HG03135 (cell line): ENCODE results near the gene PARD3.
"Not testable (repeated sequence)": the region's sequence is repeated elsewhere in the genome, so short reads cannot be mapped to it uniquely, and the experiment has no call there.

ENCODE experiments used
- ATAC-seq: cut with Tn5 transposase; IDR thresholded peaks from one replicate; pipeline ENCODE4 v1.9.1; 2021; ENCODE audit warnings: mild to moderate bottlenecking, moderate library complexity; ENCODE audit not compliant: unreplicated experiment

The PARD3 gene

DNA sequence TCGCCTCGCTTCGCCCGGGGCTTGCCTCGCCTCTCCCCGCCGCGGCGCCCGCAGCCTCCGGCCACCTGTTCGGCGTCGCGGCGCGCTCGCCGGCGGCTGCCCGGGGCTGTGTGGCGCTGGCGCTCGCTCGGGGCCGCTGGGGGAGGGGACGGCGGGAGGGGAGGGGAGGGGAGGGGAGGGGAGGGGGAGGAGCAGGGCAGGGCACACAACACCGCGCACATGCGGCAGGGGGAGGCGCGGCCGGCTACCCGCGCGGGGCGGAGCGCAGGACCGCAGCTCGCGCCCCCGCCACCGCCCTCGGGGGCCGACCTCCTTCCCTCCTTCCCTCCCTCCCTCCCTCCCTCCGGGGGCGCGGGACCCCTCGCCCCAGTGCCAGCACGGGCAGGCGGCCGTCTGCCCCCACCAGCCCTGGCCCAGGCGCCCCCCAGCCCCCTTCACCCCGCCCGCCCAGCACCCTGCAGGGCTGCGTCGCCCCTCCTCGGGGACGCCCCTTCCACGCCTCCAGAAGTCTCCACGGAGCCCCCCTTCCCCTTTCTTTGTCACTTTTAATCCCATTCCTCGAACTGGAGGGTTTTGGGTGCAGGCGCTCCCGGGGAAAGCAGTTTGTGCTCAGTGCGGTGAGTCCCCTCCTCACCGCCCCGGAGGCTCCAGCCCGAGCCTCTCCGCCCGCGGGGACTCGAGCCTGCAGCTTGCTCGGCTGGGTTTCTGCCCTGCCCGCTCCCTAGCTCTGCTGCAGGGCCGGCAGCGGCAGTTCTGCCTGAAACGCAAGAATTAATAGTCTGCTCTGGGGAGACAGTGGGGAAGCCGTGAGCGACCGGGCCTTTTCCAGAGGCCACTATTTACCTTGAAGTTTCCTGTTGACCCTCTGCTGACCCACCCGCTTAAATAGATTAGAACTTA is at the start of gene PARD3:
Gene PARD3, minus strand, starts transcription at position 112 of the 900 bp plus-strand sequence. CDS start 301 bp downstream, outside the sequence.
- ATAC-seq, result peak; percentile 43

DNA sequence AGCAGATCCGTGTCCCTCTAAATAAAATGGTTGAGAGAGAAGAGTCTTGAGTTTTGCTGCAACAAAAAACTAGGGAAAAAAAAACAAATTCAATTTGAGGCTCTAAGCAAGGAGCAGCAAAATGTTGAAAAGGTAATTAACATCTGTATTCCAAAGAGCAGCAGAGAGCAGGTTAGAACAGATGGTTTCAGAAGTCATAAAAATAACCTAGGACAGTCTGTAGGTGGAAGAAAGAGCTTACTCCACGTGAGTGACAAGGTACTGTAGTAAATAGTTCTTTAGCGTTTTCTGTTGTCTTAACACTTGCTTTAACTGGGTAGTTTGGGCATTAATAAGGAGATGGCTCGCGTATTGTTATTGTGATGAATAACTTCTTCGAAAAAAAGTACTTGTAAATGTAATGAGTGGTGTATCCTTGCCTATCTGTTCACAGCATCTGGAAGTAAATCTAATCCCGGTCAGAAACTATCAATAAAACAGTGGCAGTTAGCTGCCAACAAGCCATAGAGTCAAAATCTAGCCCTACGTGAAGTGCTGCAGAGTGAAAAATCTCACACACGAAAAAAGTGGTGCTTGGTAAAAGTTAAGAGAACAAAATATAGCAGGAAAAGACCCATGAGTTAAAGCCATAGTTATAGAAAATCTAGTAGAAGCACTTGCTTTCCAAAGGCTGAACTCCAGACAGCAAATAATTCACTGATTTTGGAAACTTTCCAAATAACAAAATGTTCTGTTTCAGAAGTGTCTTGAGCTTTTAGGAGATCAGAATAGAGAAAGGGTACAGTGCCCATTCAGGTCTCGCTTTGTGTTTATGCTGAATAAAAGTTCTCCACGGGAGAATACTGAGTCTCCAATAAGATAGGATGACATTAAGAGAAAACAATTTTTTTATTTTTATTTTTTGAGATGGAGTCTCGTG is 49.3 kb upstream of the PARD3 start:
- ATAC-seq, result no peak

DNA sequence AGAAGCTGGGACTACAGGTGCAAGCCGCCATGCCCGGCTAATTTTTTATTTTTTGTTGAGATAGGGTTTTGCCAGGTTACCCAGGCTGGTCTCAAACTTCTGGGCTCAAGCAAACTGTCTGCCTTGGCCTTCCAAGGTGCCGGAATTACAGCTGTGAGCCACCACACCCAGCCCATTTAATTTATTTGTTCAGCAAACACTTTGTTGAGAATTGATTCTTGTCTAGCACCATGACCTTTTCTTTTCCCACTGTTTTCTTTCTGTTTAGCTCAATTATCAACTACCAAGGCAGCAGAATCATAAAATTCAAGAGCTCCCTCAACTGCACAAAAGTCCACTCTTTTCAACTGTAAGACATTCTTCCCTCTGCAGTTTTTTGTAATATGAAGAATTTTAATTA is 47.8 kb upstream of the PARD3 start:
- no peak for ATAC-seq

DNA sequence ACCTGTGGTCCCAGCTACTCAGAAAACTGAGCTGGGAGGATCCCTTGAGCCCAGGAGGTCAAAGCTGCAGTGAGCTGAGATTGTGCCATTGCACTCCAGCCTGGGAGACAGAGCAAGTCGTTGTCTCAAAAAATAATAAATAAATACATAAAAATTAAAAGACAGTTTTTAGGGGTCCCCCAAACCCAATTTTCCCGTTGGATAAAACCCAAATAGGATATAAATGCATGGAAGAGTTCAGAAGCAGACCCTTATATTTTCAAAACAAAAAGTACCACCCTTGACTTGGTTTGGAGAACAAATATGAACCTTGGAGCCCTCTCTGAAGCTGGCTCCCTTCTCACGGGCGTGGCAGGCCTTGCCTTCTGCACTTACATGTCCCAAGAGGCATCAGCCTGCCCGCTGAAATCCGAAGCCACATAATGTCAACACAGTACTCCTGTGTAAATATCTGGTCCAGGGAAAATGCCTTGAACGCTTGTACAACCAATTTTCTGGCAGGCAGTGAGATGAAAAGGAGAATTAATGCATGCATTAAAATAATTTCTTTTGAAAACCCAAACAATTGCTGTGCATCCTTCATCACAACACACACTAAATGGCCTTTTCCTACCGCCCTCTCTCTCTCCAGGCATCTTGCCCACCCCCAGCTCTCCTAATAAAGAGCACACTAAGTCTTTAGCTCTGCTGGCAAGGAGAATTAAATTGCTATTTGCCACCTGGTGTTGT is 46.4 kb upstream of the PARD3 start:
- ATAC-seq, result no peak

DNA sequence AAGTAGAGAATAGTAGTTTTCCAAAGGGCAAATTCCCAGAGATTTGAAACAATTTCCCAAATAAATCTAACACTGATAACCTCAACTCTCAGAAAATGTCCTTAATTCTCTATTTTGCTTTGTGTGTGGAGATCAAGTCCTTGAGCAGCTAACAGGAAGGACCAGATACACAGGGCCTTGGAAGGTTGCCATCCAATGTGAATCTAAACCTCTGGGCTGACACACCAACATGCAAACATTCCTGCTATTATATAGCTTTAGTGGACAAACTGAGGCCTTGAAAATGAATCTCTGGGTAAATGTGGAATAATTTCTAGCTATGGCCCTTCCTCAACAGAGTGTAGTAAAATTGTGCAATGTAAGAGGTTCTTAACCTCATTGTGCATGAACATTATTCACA is 44.1 kb upstream of the PARD3 start:
- no peak for ATAC-seq

DNA sequence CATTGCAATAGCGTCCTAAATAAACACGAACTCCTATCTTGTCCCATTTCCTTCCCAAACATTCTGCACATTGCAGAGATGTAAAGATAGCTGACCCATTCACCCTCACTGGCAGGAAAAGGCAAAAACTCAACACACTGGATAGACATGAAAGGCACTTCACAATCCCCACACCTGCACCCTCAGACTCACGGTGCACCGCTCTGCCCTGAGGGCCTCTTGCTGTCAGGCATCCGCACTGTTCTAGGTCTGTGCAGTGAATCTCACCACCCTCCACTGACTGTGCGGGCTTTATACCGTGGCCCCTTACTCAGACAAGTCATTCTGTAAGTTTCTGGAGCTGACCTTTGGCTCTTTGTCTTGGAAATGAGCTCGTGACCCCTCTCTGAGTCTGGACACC is 42.9 kb upstream of the PARD3 start:
- ATAC-seq, result no peak

DNA sequence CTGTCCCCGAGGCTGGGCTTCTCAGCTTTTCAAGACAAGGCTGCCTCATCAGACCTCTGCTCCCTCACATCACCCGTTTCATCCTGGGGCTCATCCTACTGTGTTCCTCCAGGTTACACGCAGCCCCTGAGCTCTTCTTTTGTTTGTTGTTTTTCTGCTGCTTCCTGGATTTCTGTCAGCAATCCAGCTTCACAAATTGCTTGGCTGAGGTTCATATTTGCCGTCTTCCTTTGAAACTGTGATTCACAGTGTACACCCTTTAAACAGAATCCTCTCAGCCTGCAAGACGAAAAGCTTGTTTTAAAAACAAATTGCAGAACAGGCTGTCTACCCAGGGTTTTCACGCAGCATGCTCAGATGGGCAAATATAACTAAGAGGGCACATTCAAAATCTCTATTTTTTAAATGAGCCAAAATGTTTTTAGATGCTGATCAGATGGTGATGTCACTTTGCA is 39.1 kb upstream of the PARD3 start:
- no peak for ATAC-seq

DNA sequence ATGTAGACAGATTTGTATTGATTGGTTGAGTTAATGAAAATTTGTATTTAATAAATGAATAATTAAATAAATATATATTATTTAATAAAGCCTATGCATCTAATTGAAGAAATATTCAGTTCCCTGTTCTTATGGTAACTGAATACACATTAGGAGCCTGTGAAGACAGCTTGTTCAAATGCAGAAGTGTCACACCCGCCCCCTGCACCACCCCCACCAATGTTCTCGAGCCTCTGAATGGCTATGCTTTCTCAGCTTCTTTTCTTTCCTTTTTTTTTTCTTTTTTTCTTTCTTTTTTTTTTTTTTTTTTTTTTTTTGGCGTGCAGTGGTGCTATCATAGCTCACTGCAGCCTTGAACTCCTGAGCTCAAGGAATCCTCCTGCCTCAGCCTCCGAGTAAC is 38.3 kb upstream of the PARD3 start:
- no peak for ATAC-seq

DNA sequence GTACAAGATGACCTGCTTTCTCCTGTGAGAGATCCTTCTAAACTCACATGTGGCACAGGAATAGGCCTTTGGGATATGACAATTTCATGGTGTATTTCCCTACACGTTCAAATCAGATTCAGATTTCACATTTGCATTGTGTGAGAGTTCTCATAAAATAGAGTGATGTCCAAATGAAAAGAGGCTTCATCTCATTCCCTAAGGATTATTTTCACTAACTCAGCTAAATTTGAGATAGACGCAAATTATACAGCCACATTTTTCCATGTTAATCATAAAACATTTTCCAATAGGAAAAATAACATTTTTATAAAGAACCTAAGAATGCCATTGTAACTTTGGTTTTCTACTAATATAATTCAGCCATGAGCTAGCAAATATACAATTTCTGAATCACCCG is 35.5 kb upstream of the PARD3 start:
- no peak for ATAC-seq

DNA sequence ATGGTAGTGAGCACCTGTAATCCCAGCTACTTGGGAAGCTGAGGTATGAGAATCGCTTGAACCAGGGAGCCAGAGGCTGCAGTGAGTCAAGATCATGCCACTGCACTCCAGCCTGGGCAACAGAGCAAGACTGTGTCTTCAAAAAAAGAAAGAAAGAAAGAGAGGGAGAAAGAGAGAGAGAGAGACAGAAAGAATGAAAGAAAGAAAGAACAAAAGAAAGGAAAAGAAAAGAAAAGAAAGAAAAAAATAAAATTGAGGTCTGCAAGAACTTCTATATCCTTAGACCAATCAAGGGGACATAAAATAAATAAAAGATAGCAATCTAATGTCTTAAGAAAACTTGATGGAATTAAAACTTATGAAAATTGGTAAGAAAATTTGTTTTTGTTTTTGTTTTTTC is 34.9 kb upstream of the PARD3 start:
- no peak for ATAC-seq

DNA sequence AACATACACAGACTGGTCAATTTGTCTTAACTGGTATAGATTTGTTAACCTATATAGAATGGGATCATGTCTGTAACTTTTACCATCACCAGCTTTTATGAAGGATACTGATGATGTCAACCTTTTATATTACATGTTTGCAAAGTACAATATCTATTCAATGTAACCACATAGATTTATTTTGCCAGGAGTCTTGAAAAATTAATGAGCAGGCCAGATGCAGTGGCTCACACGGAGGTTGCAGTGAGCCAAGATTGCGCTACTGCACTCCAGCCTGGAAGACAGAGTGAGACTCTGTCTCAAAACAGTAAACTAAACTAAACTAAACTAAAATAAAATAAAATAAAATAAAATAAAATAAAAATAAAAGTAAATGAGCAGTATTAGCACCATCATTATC is 30.0 kb upstream of the PARD3 start:
- ATAC-seq, result no peak

DNA sequence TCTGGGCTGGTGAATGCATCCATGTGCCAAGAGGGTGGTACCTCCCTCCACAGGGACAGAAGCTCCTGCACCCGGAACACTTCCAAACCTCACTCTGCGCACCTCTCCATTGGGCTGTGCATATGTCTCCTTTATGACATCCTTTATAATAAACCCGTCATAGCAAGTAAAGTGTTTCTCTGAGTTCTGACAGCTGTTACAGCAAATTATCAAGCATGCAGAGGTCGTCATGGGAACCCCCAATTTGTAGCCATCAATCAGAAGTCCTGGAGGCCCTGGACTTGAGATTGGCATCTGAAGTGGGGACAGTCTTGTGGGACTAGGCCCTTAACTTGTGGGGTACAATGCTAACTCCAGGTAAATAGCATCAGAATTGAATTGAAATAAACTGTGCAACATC is 29.4 kb upstream of the PARD3 start:
- ATAC-seq, result no peak

DNA sequence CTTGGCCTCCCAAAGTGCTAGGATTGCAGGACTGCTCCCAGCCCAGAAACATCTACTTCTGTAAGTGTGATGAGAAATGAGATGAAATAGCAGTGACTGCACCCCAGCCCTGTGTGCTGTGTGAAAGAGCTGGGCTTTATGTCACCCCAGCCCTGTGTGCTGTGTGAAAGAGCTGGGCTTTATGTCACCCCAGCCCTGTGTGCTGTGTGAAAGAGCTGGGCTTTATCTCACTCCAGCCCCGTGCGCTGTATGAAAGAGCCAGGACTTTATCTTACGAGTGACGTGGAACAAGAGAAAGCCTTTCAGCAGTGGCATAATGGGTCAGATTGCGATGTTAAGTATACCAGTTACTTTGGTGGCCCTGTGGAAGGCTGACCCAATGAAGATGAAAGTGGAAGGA is 28.4 kb upstream of the PARD3 start:
- ATAC-seq, result not testable (repeated sequence)

DNA sequence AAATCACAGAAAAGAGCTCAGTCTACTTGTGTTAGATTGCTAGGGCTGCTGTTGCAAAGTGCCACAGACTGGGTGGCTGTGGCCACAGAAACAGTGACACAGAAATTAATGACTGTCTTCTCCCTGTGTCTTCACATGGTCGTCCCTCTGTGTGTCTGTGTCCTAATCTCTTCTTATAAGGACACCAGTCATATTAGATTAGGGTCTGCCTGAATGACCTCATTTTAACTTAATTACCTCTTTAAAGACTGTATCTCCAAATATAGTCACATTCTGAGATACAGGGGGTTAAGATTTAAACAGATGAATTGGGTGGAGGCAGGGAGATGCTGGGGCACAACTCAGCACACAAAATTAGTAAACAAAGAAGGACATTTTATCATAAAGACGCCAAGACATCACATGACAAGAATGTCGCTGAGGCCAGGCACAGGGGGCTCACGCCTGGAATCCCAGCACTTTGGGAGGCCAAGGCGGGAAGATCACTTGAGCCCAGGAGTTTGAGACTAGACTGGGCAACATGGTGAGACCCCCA is 23.3 kb upstream of the PARD3 start:
- ATAC-seq, result no peak

DNA sequence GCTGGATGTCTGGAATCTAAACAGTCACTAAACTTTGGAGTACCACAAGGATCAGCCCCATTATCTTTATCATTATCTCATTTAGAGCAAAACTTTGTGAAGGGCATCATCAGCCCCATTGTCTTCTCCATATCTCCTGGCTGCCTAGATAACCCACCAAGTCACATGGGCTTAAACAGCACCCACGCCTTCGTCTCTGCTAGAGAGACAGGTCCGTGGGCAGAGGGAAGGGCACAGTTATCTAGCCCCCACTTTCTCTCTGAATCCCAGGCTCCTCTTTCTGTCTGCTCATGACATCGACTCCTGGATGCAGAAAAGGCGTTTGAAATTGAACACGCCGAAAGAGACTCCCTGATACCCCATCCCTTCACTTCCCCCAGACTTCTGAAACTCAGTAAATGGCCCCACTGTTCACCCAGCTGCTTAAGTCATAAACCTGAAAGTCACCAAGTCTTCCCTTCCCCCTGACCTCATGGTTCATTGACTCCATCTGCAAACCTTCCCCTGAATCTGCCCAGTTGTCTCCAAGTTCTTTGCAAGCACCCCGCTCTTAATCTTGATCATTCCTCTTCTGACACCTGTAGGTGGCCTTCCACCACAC is 20.9 kb upstream of the PARD3 start:
- peak; percentile 67 for ATAC-seq

DNA sequence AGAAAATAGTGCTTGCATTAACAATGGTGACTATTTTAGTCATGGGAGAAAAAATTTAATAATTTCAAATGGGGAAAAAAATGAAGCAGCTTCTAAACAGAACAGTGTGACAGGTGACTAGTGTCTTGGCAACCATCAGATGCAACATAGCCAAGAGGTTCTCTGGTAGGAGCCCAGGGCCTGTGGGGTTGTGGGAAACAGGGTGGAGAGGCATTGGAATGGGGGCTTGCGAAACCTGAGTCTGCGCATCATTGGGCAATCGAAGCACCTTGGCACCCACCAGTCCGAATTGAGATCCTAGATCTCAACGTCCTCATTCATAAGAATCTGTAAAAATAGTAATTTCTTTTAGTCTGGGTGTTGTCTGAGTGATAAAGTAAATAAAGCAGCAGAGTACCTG is 19.2 kb upstream of the PARD3 start:
- no peak for ATAC-seq

DNA sequence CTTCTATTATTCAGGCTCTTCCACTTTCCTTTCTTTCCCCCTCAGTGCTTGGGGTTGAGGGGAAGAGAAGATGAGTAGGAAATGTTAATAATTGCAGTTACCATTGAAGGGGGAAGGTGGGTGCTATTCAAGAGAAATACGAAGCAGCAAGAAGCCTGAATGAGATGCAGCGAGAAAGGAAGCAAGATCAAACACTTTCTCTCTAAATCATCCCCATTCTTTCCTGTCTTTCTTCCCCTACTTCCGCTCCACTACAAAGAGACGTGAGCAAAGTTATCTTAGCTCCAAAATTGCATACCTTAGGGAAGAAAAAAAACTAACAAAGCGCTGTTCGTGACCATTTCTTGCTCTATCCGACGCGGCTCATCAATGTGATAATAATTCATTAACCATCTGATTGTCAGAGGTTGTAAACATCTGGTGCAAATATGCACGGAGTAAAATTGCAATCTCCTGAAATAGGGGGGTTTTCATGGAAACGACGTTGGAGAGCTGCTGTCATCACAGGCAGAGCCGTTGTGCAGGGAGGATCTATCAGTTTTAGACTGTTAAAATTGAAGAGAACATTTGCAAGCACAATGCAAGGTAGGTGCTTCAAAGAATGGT is 15.2 kb upstream of the PARD3 start:
- ATAC-seq, result no peak

DNA sequence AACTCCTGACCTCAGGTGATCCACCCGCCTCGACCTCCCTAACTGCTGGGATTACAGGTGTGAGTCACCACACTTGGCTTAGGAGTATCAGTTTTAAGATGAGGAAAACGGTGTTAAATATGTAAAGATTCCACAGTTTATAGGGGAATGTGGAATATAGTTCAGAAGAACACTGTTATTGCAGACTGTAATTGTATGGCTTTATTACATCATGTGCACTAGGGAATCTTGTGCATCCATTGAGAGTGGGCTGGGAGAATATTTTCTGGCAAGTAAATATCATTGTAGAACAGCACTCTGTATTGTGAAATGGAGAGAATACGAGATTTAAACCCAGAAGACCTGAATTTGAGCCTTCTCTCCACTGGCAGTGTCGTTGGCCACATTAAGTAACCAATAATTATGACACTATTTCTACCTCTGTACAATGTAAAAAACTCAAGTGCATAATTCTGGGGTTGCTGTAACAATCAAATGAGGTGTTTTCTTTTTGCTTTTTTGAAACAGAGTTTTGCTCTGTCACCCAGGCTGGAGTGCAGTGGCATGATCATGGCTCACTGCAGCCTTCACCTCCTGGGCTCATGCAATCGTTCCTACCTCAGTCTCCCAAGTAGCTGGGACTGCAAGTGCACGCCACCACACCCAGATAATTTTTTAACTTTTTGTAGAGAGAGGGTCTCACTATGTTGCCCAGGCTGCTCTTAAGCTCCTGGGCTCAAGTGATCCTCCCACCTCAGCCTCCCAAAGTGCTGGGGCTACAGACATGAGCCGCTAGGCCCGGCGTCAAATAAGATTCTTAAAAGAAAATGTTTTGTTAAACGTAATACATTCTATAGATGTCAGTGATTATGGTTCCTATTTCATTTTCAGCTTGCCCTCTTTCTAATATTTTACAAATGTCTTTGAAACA is 12.0 kb upstream of the PARD3 start:
- no peak for ATAC-seq

DNA sequence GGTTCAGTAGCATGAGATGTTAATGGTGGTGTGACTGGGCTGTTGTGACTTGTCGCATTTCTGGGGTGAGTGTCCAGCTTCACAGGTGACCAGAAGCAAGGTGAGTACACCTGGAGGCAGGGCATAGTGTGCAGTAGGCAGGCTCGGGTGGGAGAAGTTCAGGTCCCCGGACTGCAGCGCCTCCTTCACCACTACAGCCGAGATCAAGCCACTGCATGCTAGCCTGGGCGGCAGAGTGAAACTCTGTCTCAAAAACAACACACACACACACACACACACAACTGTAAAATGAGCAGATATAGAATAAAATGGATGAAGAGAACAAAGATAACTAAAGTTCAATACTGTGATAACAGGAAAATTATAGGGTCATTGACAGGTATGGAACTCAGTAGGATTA is 11.1 kb upstream of the PARD3 start:
- no peak for ATAC-seq
